Endothelial cell (in vitro differentiated cells): ENCODE measurements around the gene SEMA4F. TPM values are rescaled to one million over a fixed set of nuclear protein-coding genes. Genes with fewer than 3 reads are reported as not detected.

Experiments used
- DNase-seq: peaks from one replicate; pipeline ENCODE4 v3.0.0; 2021; ENCODE audit warnings: low spot score
- H3K27ac Mint-ChIP-seq: one replicate; pipeline ENCODE4 v1.8.0; 2021; ENCODE audit warnings: mixed read lengths, inconsistent platforms; ENCODE audit not compliant: unreplicated experiment
- H3K27me3 Mint-ChIP-seq: one replicate; pipeline ENCODE4 v1.8.0; 2021; ENCODE audit warnings: mild to moderate bottlenecking, moderate library complexity, mixed read lengths, inconsistent platforms; ENCODE audit not compliant: unreplicated experiment
- H3K36me3 Mint-ChIP-seq: one replicate; pipeline ENCODE4 v1.8.0; 2021; ENCODE audit warnings: mild to moderate bottlenecking, low read depth, mixed read lengths, inconsistent platforms; ENCODE audit not compliant: unreplicated experiment
- H3K4me1 Mint-ChIP-seq: one replicate; pipeline ENCODE4 v1.8.0; 2021; ENCODE audit warnings: mild to moderate bottlenecking, mixed read lengths, inconsistent platforms; ENCODE audit not compliant: unreplicated experiment
- H3K4me3 Mint-ChIP-seq: one replicate; pipeline ENCODE4 v1.8.0; 2021; ENCODE audit warnings: mild to moderate bottlenecking, mixed read lengths, inconsistent platforms; ENCODE audit not compliant: unreplicated experiment
- H3K9me3 Mint-ChIP-seq: one replicate; pipeline ENCODE4 v1.8.0; 2021; ENCODE audit warnings: mixed read lengths, inconsistent platforms; ENCODE audit not compliant: unreplicated experiment
- CTCF ChIP-seq: fragments of 200-600 bp; sonication (generic); IDR thresholded peaks from one replicate; pipeline ENCODE4 v1.5.0; 2021; ENCODE audit warnings: antibody characterized with exemption; ENCODE audit not compliant: unreplicated experiment
- total RNA-seq: library from RNA; stranded (reverse); fragmentation: NEBNext Ultra II Directional; extraction: Animal tissue kit (Norgen Biotek cat#: 25700); gene quantifications from one replicate; pipeline ENCODE4 v1.2.1, GENCODE V29; 2021; ENCODE audit not compliant: unreplicated experiment

SEMA4F gene
- total RNA-seq, 1 donor from 2014 or later = 9.4 TPM

- Mint-ChIP-seq H3K27me3 (peaks cover 1% of the 10 kb centered on the region), H3K4me1 (peaks cover 12% of the 10 kb centered on the region), H3K27ac (no peak overlapping the region), H3K4me3 (no peak overlapping the region), H3K9me3 (no peaks in the 10 kb centered on the region), H3K36me3 (no peaks in the 10 kb centered on the region)
- no peak for DNase-seq
- no peak for TF ChIP-seq CTCF
Observed at GRCh38 chr2:74693668-74694067, 39.6 kb downstream of the SEMA4F start.

GRCh38 chr2:74694281-74694680, 40.2 kb downstream of the SEMA4F start:
- Mint-ChIP-seq H3K27ac (no peak overlapping the region), H3K9me3 (no peaks in the 10 kb centered on the region), H3K4me3 (no peak overlapping the region), H3K4me1 (peaks cover 12% of the 10 kb centered on the region), H3K27me3 (peaks cover 3% of the 10 kb centered on the region), H3K36me3 (no peaks in the 10 kb centered on the region)
- no peak for TF ChIP-seq CTCF
- DNase-seq = no peak

GRCh38 chr2:74695663-74696062, 41.6 kb downstream of the SEMA4F start:
- no peak for DNase-seq
- Mint-ChIP-seq H3K9me3 (no peaks in the 10 kb centered on the region), H3K36me3 (no peaks in the 10 kb centered on the region), H3K27ac (no peak overlapping the region), H3K4me1 (peaks cover 12% of the 10 kb centered on the region), H3K4me3 (no peak overlapping the region), H3K27me3 (peaks cover 3% of the 10 kb centered on the region)
- no peak for TF ChIP-seq CTCF

- Mint-ChIP-seq H3K9me3 (no peaks in the 10 kb centered on the region), H3K36me3 (no peaks in the 10 kb centered on the region), H3K27me3 (peaks cover 3% of the 10 kb centered on the region), H3K4me3 (no peak overlapping the region), H3K27ac (no peak overlapping the region), H3K4me1 (peaks cover 15% of the 10 kb centered on the region)
- DNase-seq = no peak
- TF ChIP-seq CTCF = no peak
Observed at GRCh38 chr2:74696829-74697228, 42.8 kb downstream of the SEMA4F start.

- H3K36me3 Mint-ChIP-seq = no peaks in the 10 kb centered on the region
- H3K27me3 Mint-ChIP-seq = peaks cover 3% of the 10 kb centered on the region
Observed at GRCh38 chr2:74700643-74701372, 46.8 kb downstream of the SEMA4F start.

More at GRCh38 chr2:74700643-74701372, 46.8 kb downstream of the SEMA4F start:
- H3K9me3 Mint-ChIP-seq = no peaks in the 10 kb centered on the region
- H3K4me3 Mint-ChIP-seq = no peak overlapping the region
- TF ChIP-seq CTCF = no peak
- H3K27ac Mint-ChIP-seq = no peak overlapping the region
- no peak for DNase-seq
- H3K4me1 Mint-ChIP-seq = peaks cover 3% of the 10 kb centered on the region
